CD14-positive monocyte (primary cell): ENCODE results near the gene OR5H14. TPM values are rescaled to one million over a fixed set of nuclear protein-coding genes. Genes with fewer than 3 reads are reported as not detected.

Source experiments
- DNase-seq, 3 donors: peaks; one replicate each; pipeline ENCODE4 v3.0.0-alpha.2; 2011 to 2022
- H2AFZ ChIP-seq: 2 replicates; pipeline ENCODE4 v1.6.0; 2012; ENCODE audit warnings: mild to moderate bottlenecking, low read depth, low read length, inconsistent platforms; ENCODE audit not compliant: insufficient read depth, poor library complexity, severe bottlenecking
- H3K27ac ChIP-seq, 2 donors: 1 replicate in 1 of 2; 2 replicates in 1 of 2; pipeline ENCODE4 v1.5.1; 2012 to 2013; ENCODE audit warnings: low read length in 2 of 2, control low read depth in 1 of 2, inconsistent platforms in 1 of 2, low read depth in 1 of 2, mild to moderate bottlenecking in 1 of 2
- H3K27me3 ChIP-seq, 2 donors: one replicate each; pipeline versions ENCODE4 v1.6.0 to v1.6.1; 2011 to 2013; ENCODE audit warnings: low read length in 2 of 2; ENCODE audit not compliant: control insufficient read depth in 2 of 2, insufficient read depth in 2 of 2
- H3K36me3 ChIP-seq, 2 donors: replicated peaks in 1 of 2; 1 replicate in 1 of 2; 2 replicates in 1 of 2; pipeline versions ENCODE4 v1.5.1 to v1.6.1; 2012 to 2013; ENCODE audit warnings: low read length in 2 of 2, control low read depth in 1 of 2, inconsistent platforms in 1 of 2, mild to moderate bottlenecking in 1 of 2; ENCODE audit not compliant: insufficient read depth in 2 of 2, control insufficient read depth in 1 of 2
- H3K4me1 ChIP-seq, 2 donors: 1 replicate in 1 of 2; 2 replicates in 1 of 2; pipeline versions ENCODE4 v1.5.1 to v1.6.1; 2012 to 2013; ENCODE audit warnings: low read length in 2 of 2, control low read depth in 1 of 2, inconsistent platforms in 1 of 2, mild to moderate bottlenecking in 1 of 2, moderate library complexity in 1 of 2; ENCODE audit not compliant: insufficient read depth in 2 of 2, control insufficient read depth in 1 of 2
- H3K4me2 ChIP-seq: replicated peaks from 2 replicates; pipeline ENCODE3; 2012; ENCODE audit warnings: low read length, moderate library complexity, mild to moderate bottlenecking; ENCODE audit not compliant: poor library complexity, severe bottlenecking; ENCODE audit errors: extremely low read depth
- H3K4me3 ChIP-seq, 3 experiments: fragments of 200-600 bp in 1 of 3; sonication (generic) in 1 of 3; replicated peaks in 1 of 3; 1 replicate in 2 of 3; 2 replicates in 1 of 3; pipeline ENCODE4 v1.5.1; 2011 to 2013; ENCODE audit warnings: low read length in 3 of 3, mild to moderate bottlenecking in 3 of 3, control low read depth in 2 of 3, low read depth in 2 of 3, inconsistent platforms in 1 of 3, moderate library complexity in 1 of 3
- H3K79me2 ChIP-seq: 2 replicates; pipeline ENCODE4 v1.6.0; 2012; ENCODE audit warnings: mild to moderate bottlenecking, control low read depth, inconsistent platforms, low read length, moderate library complexity; ENCODE audit not compliant: insufficient read depth
- H3K9ac ChIP-seq: 2 replicates; pipeline ENCODE4 v1.6.0; 2017; ENCODE audit warnings: low read length, mild to moderate bottlenecking; ENCODE audit not compliant: insufficient read depth, poor library complexity, severe bottlenecking
- H3K9me3 ChIP-seq, 2 donors: replicated peaks in 1 of 2; 1 replicate in 1 of 2; 2 replicates in 1 of 2; pipeline versions ENCODE4 v1.5.1 to v1.6.1; 2012 to 2013; ENCODE audit warnings: low read length in 2 of 2, control low read depth in 1 of 2; ENCODE audit not compliant: control insufficient read depth in 1 of 2, insufficient read depth in 1 of 2
- H4K20me1 ChIP-seq: 2 replicates; pipeline ENCODE4 v1.6.0; 2012; ENCODE audit warnings: mild to moderate bottlenecking, low read length, control low read depth, moderate library complexity; ENCODE audit not compliant: insufficient read depth
- H3K27ac Mint-ChIP-seq, 7 donors: one replicate each; pipeline ENCODE4 v1.8.0; 2020; ENCODE audit warnings: mild to moderate bottlenecking in 7 of 7, mixed read lengths in 7 of 7, moderate library complexity in 6 of 7, inconsistent platforms in 2 of 7
- H3K27me3 Mint-ChIP-seq, 3 donors: one replicate each; pipeline ENCODE4 v1.8.0; 2021 to 2022; ENCODE audit warnings: low read depth in 3 of 3, mild to moderate bottlenecking in 3 of 3, mixed read lengths in 3 of 3, moderate library complexity in 3 of 3, inconsistent platforms in 1 of 3
- H3K36me3 Mint-ChIP-seq, 2 donors: one replicate each; pipeline ENCODE4 v1.8.0; 2020; ENCODE audit warnings: mixed read lengths in 2 of 2, inconsistent platforms in 1 of 2, mild to moderate bottlenecking in 1 of 2
- H3K4me1 Mint-ChIP-seq: one replicate; pipeline ENCODE4 v1.8.0; 2020; ENCODE audit warnings: mild to moderate bottlenecking, mixed read lengths
- H3K4me3 Mint-ChIP-seq, 2 donors: one replicate each; pipeline ENCODE4 v1.8.0; 2020; ENCODE audit warnings: mild to moderate bottlenecking in 2 of 2, mixed read lengths in 2 of 2, moderate library complexity in 1 of 2
- H3K9me3 Mint-ChIP-seq, 7 donors: one replicate each; pipeline ENCODE4 v1.8.0; 2020 to 2022; ENCODE audit warnings: mixed read lengths in 7 of 7, mild to moderate bottlenecking in 6 of 7, moderate library complexity in 6 of 7, inconsistent platforms in 2 of 7
- WGBS: methylation state at CpG from one replicate; pipeline ENCODE4 v1.1.5; 2013; ENCODE audit warnings: missing lambda C conversion rate; ENCODE audit not compliant: insufficient coverage; 5-methylcytosine and 5-hydroxymethylcytosine counted together
- intact Hi-C, 2 donors: fragments of 100-400 bp; cut with micrococcal nuclease; formaldehyde crosslinking; loops; one replicate each; pipeline versions ENCODE4 v1.15.0 to v1.15.1; 2023
- polyA plus RNA-seq, 3 donors: library from polyadenylated mRNA; depleted of rRNA in 1 of 3; unstranded in 2 of 3; stranded (reverse) in 1 of 3; fragments of 300-500 nt in 2 of 3; fragments of >200 nt in 1 of 3; fragmentation: Illumina TruSeq in 2 of 3; gene quantifications; 1 replicate in 2 of 3; 2 replicates in 1 of 3; pipeline ENCODE4 v1.2.3, GENCODE V29; 2012 to 2021
- TF ChIP-seq, protein P1 (sequence below): fragments of 200-600 bp; IDR thresholded peaks from one replicate; pipeline ENCODE4 v1.8.0; 2022; ENCODE audit warnings: antibody characterized with exemption, mild to moderate bottlenecking

The OR5H14 gene
- polyA plus RNA-seq, 3 donors: not detected

DNA sequence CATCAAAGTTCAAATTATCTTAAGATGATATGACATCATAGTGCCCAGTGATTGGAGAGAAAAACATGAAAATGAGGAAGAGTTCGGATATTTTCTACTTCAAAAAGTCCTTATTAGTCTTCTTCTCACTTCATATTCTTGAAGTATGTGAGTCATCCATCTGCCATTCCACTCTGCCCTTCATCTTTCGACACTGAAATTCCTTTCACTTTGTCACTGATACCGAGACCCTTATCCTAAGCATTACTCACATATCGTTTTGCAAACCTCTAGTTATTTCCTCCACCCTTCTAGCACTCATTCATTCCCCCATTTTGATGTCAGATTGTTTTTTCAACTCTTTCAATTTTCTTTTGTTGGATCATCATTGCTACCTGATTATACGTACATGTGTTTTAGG is 4.0 kb downstream of the OR5H14 start:
- Mint-ChIP-seq H3K4me3 (no peak overlapping the region), H3K27me3 (no peaks in the 10 kb centered on the region), H3K9me3 (peaks cover 0 to 6% (median 0%) of the 10 kb centered on the region in 7 donors), H3K4me1 (no peaks in the 10 kb centered on the region), H3K27ac (no peak overlapping the region), H3K36me3 (no peaks in the 10 kb centered on the region)
- Histone ChIP-seq H3K27ac (no peak overlapping the region), H3K4me1 (no peaks in the 10 kb centered on the region), H3K9me3 (no peaks in the 10 kb centered on the region), H4K20me1 (no peaks in the 10 kb centered on the region), H3K4me2 (no peak overlapping the region), H3K36me3 (no peaks in the 10 kb centered on the region), H3K79me2 (no peaks in the 10 kb centered on the region), H3K27me3 (no peaks in the 10 kb centered on the region), H2AFZ (no peak overlapping the region), H3K4me3 (no peak overlapping the region), H3K9ac (no peak overlapping the region)
- 83% methylated on average over 1 of the region's 5 CpGs for WGBS
- DNase-seq: peak in 1 of 3 donors; percentile 8
- intact Hi-C loops: no loop called here
- TF ChIP-seq, protein P1, sequence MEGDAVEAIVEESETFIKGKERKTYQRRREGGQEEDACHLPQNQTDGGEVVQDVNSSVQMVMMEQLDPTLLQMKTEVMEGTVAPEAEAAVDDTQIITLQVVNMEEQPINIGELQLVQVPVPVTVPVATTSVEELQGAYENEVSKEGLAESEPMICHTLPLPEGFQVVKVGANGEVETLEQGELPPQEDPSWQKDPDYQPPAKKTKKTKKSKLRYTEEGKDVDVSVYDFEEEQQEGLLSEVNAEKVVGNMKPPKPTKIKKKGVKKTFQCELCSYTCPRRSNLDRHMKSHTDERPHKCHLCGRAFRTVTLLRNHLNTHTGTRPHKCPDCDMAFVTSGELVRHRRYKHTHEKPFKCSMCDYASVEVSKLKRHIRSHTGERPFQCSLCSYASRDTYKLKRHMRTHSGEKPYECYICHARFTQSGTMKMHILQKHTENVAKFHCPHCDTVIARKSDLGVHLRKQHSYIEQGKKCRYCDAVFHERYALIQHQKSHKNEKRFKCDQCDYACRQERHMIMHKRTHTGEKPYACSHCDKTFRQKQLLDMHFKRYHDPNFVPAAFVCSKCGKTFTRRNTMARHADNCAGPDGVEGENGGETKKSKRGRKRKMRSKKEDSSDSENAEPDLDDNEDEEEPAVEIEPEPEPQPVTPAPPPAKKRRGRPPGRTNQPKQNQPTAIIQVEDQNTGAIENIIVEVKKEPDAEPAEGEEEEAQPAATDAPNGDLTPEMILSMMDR: no peak

- H3K4me3 Mint-ChIP-seq: no peak within 1 kb of the TSS
- WGBS: no CpG with 5 or more reads among the region's 3 CpGs
- intact Hi-C loops: no loop called here
Observed at GRCh38 chr3:98166396-98166795, 19.1 kb downstream of the OR5H14 start, which contains the start of gene OR5H15. TSS of gene OR5H15 (plus strand) at chr3:98166696. CDS start at chr3:98168700, 2,004 bp downstream.

More at GRCh38 chr3:98166396-98166795, 19.1 kb downstream of the OR5H14 start, which contains the start of gene OR5H15:
- Mint-ChIP-seq H3K4me1 (peaks cover 10% of the 10 kb centered on the region), H3K36me3 (no peaks in the 10 kb centered on the region), H3K27ac (no peak within 1 kb of the TSS), H3K27me3 (peaks cover 0 to 4% (median 0%) of the 10 kb centered on the region in 3 donors), H3K9me3 (peaks cover 0 to 15% (median 6%) of the 10 kb centered on the region in 7 donors)
- DNase-seq: no peak
- Histone ChIP-seq H3K4me1 (peaks cover 0 to 6% of the 10 kb centered on the region in 2 donors), H3K27me3 (no peaks in the 10 kb centered on the region), H3K36me3 (no peaks in the 10 kb centered on the region), H3K9me3 (peaks cover 0 to 4% of the 10 kb centered on the region in 2 donors), H2AFZ (no peak within 1 kb of the TSS), H3K27ac (no peak within 1 kb of the TSS), H3K4me3 (no peak within 1 kb of the TSS), H4K20me1 (no peaks in the 10 kb centered on the region), H3K9ac (no peak within 1 kb of the TSS), H3K79me2 (no peaks in the 10 kb centered on the region), H3K4me2 (no peak within 1 kb of the TSS)
- TF ChIP-seq, protein P1: no peak
